Fibroblast of skin of abdomen (primary cell): ENCODE measurements around the gene UBE2I.

ENCODE experiments used
- DNase-seq: peaks from one replicate; pipeline ENCODE4 v3.0.0-alpha.2; 2013

The UBE2I gene

GRCh38 chr16:1363501-1364041, 54.1 kb downstream of the UBE2I start:
- peak; percentile 14 for DNase-seq

GRCh38 chr16:1364510-1364909, 55.1 kb downstream of the UBE2I start:
- DNase-seq, result no peak

GRCh38 chr16:1366060-1366711, 56.8 kb downstream of the UBE2I start:
- DNase-seq, result no peak

GRCh38 chr16:1366712-1367299, 57.4 kb downstream of the UBE2I start:
- DNase-seq, result no peak

GRCh38 chr16:1367486-1368174, 58.2 kb downstream of the UBE2I start:
- no peak for DNase-seq

GRCh38 chr16:1371054-1371978, 61.9 kb downstream of the UBE2I start:
- no peak for DNase-seq

GRCh38 chr16:1372292-1372950, 63.0 kb downstream of the UBE2I start:
- DNase-seq, result no peak

GRCh38 chr16:1374418-1375297, 65.2 kb downstream of the UBE2I start:
- no peak for DNase-seq

GRCh38 chr16:1375298-1375640, 65.8 kb downstream of the UBE2I start:
- DNase-seq, result no peak

GRCh38 chr16:1375741-1376410, 66.4 kb downstream of the UBE2I start:
- no peak for DNase-seq
